Activated naive CD8-positive, alpha-beta T cell treated with anti-CD3 and anti-CD28 coated beads, Interleukin-2, amount 10 ng/mL, durations not matched to agents 7 days and 5 days (primary cell): ENCODE data around the gene SLC9A8. TPM values are rescaled to one million over a fixed set of nuclear protein-coding genes. Genes with fewer than 3 reads are reported as not detected.

Source experiments
- ATAC-seq: fragments of 150-1000 bp; cut with Tn5 transposase; one replicate; pipeline ENCODE4 v1.10.0; 2021; ENCODE audit warnings: low read depth, moderate library complexity
- POLR2A ChIA-PET: fragments of 350-600 bp; sonication (Branson Sonifier 250); formaldehyde crosslinking; loops from one replicate; lab custom pipeline; 2021; ENCODE audit warnings: antibody characterized with exemption; lab: Charles Lee
- DNase-seq: peaks from one replicate; pipeline ENCODE4 v3.0.0; 2021
- H3K27ac Mint-ChIP-seq: one replicate; pipeline ENCODE4 v1.8.0; 2022; ENCODE audit warnings: mild to moderate bottlenecking, mixed read lengths
- H3K27me3 Mint-ChIP-seq: one replicate; pipeline ENCODE4 v1.8.0; 2022; ENCODE audit warnings: mild to moderate bottlenecking, moderate library complexity, mixed read lengths
- H3K36me3 Mint-ChIP-seq: one replicate; pipeline ENCODE4 v1.8.0; 2021; ENCODE audit warnings: mild to moderate bottlenecking, mixed read lengths
- H3K4me1 Mint-ChIP-seq: one replicate; pipeline ENCODE4 v1.8.0; 2021; ENCODE audit warnings: mixed read lengths
- H3K4me3 Mint-ChIP-seq: one replicate; pipeline ENCODE4 v1.8.0; 2022; ENCODE audit warnings: mild to moderate bottlenecking, moderate library complexity, mixed read lengths
- H3K9me3 Mint-ChIP-seq: one replicate; pipeline ENCODE4 v1.8.0; 2021; ENCODE audit warnings: mixed read lengths
- total RNA-seq, 2 experiments: library from RNA; stranded (reverse); gene quantifications; one replicate each; pipeline ENCODE4 v1.2.3, GENCODE V29; 2021

The SLC9A8 gene
- total RNA-seq, 2 experiments from 2014 or later: 18.8 to 22.3 TPM

GRCh38 chr20:49908258-49908565 lies 95.6 kb downstream of the SLC9A8 start:
- Mint-ChIP-seq H3K27ac (no peak overlapping the region), H3K27me3 (no peaks in the 10 kb centered on the region), H3K9me3 (no peaks in the 10 kb centered on the region), H3K36me3 (peaks cover 7% of the 10 kb centered on the region), H3K4me3 (no peak overlapping the region), H3K4me1 (no peaks in the 10 kb centered on the region)
- DNase-seq (no peak), ATAC-seq (no peak)
- POLR2A ChIA-PET: no interaction called here

GRCh38 chr20:49909499-49910339 lies 97.1 kb downstream of the SLC9A8 start:
- ATAC-seq: no peak
- H3K27ac Mint-ChIP-seq: no peak overlapping the region
- POLR2A ChIA-PET: no interaction called here

GRCh38 chr20:49910340-49910706 lies 97.7 kb downstream of the SLC9A8 start:
- H3K27ac Mint-ChIP-seq: no peak overlapping the region
- DNase-seq (no peak), ATAC-seq (no peak)
- H3K4me3 Mint-ChIP-seq: no peak overlapping the region
- H3K27me3 Mint-ChIP-seq: no peaks in the 10 kb centered on the region
- no peaks in the 10 kb centered on the region for H3K9me3 Mint-ChIP-seq
- peaks cover 5% of the 10 kb centered on the region for H3K36me3 Mint-ChIP-seq
- POLR2A ChIA-PET: no interaction called here
- peaks cover 13% of the 10 kb centered on the region for H3K4me1 Mint-ChIP-seq

More at GRCh38 chr20:49909499-49910339, 97.1 kb downstream of the SLC9A8 start:
- peaks cover 7% of the 10 kb centered on the region for H3K36me3 Mint-ChIP-seq
- DNase-seq: no peak
- H3K4me3 Mint-ChIP-seq: no peak overlapping the region
- peaks cover 13% of the 10 kb centered on the region for H3K4me1 Mint-ChIP-seq
- no peaks in the 10 kb centered on the region for H3K27me3 Mint-ChIP-seq
- no peaks in the 10 kb centered on the region for H3K9me3 Mint-ChIP-seq

GRCh38 chr20:49913399-49914047 lies 100.9 kb downstream of the SLC9A8 start:
- peaks cover 23% of the 10 kb centered on the region for H3K4me1 Mint-ChIP-seq
- H3K27ac Mint-ChIP-seq: no peak overlapping the region

GRCh38 chr20:49914310-49915117 lies 101.9 kb downstream of the SLC9A8 start:
- ATAC-seq: peak; percentile 17
- POLR2A ChIA-PET: interaction anchor here (3.2 kb wide), 1 partner anchor 22 kb away, joined by 32 read pairs; the partner anchor contains the start of gene RNF114
- Mint-ChIP-seq H3K4me3 (peak overlapping the region; percentile 91), H3K27ac (peak overlapping the region; percentile 100), H3K36me3 (peaks cover 2% of the 10 kb centered on the region), H3K4me1 (peaks cover 23% of the 10 kb centered on the region), H3K9me3 (no peaks in the 10 kb centered on the region), H3K27me3 (no peaks in the 10 kb centered on the region)
- no peak for DNase-seq

More at GRCh38 chr20:49913399-49914047, 100.9 kb downstream of the SLC9A8 start:
- ATAC-seq (no peak), DNase-seq (no peak)
- peaks cover 2% of the 10 kb centered on the region for H3K36me3 Mint-ChIP-seq
- POLR2A ChIA-PET: no interaction called here
- no peaks in the 10 kb centered on the region for H3K9me3 Mint-ChIP-seq
- H3K27me3 Mint-ChIP-seq: no peaks in the 10 kb centered on the region
- peak overlapping the region; percentile 8 for H3K4me3 Mint-ChIP-seq

GRCh38 chr20:49915118-49915379 lies 102.4 kb downstream of the SLC9A8 start:
- Mint-ChIP-seq H3K4me1 (peaks cover 23% of the 10 kb centered on the region), H3K36me3 (no peaks in the 10 kb centered on the region), H3K27ac (peak overlapping the region; percentile 100), H3K9me3 (no peaks in the 10 kb centered on the region), H3K27me3 (no peaks in the 10 kb centered on the region), H3K4me3 (peak overlapping the region; percentile 91)
- DNase-seq (no peak), ATAC-seq (no peak)
- POLR2A ChIA-PET: interaction anchor here (3.2 kb wide), 1 partner anchor 21 kb away, joined by 32 read pairs; the partner anchor contains the start of gene RNF114

- peak; percentile 92 for DNase-seq
- peak within 1 kb of the TSS; percentile 100 for H3K27ac Mint-ChIP-seq
- H3K36me3 Mint-ChIP-seq: no peaks in the 10 kb centered on the region
- H3K27me3 Mint-ChIP-seq: no peaks in the 10 kb centered on the region
- peaks cover 23% of the 10 kb centered on the region for H3K4me1 Mint-ChIP-seq
- POLR2A ChIA-PET: interaction anchor here (0.6 to 3.2 kb wide), 3 partner anchors 21 to 90 kb away, joined by 3 to 32 read pairs (median 4); partner anchors contain the start of gene RNF114
- no peaks in the 10 kb centered on the region for H3K9me3 Mint-ChIP-seq
- peak; percentile 79 for ATAC-seq
- H3K4me3 Mint-ChIP-seq: peak within 1 kb of the TSS; percentile 91
Observed at GRCh38 chr20:49915380-49916145, 102.9 kb downstream of the SLC9A8 start, which contains the start of gene SPATA2. Gene SPATA2, minus strand, starts transcription at chr20:49915529. Its CDS starts 7,039 bp downstream, at chr20:49908490.

- POLR2A ChIA-PET: interaction anchor here (0.6 to 3.2 kb wide), 5 partner anchors 11 to 308 kb away, joined by 3 to 32 read pairs (median 4); partner anchors contain the start of gene RNF114
- Mint-ChIP-seq H3K4me3 (peak overlapping the region; percentile 91), H3K27me3 (no peaks in the 10 kb centered on the region), H3K36me3 (no peaks in the 10 kb centered on the region), H3K27ac (peak overlapping the region; percentile 100), H3K9me3 (no peaks in the 10 kb centered on the region), H3K4me1 (peaks cover 23% of the 10 kb centered on the region)
- no peak for ATAC-seq
- no peak for DNase-seq
Observed at GRCh38 chr20:49916146-49917002, 103.7 kb downstream of the SLC9A8 start.

- POLR2A ChIA-PET: no interaction called here
- Mint-ChIP-seq H3K27ac (no peak overlapping the region), H3K36me3 (no peaks in the 10 kb centered on the region), H3K27me3 (no peaks in the 10 kb centered on the region), H3K9me3 (no peaks in the 10 kb centered on the region), H3K4me3 (no peak overlapping the region), H3K4me1 (peaks cover 22% of the 10 kb centered on the region)
- DNase-seq (no peak), ATAC-seq (no peak)
Observed at GRCh38 chr20:49918446-49918845, 105.8 kb downstream of the SLC9A8 start.

- POLR2A ChIA-PET: no interaction called here
- no peaks in the 10 kb centered on the region for H3K27me3 Mint-ChIP-seq
- ATAC-seq (no peak), DNase-seq (no peak)
- no peaks in the 10 kb centered on the region for H3K36me3 Mint-ChIP-seq
- no peak overlapping the region for H3K27ac Mint-ChIP-seq
- no peak overlapping the region for H3K4me3 Mint-ChIP-seq
- peaks cover 16% of the 10 kb centered on the region for H3K4me1 Mint-ChIP-seq
- no peaks in the 10 kb centered on the region for H3K9me3 Mint-ChIP-seq
Observed at GRCh38 chr20:49919009-49919408, 106.4 kb downstream of the SLC9A8 start.

GRCh38 chr20:49919461-49919860 lies 106.8 kb downstream of the SLC9A8 start:
- H3K27me3 Mint-ChIP-seq: no peaks in the 10 kb centered on the region
- H3K4me3 Mint-ChIP-seq: no peak overlapping the region
- peaks cover 13% of the 10 kb centered on the region for H3K4me1 Mint-ChIP-seq
- H3K27ac Mint-ChIP-seq: no peak overlapping the region
- no peaks in the 10 kb centered on the region for H3K9me3 Mint-ChIP-seq
- DNase-seq (no peak), ATAC-seq (no peak)
- POLR2A ChIA-PET: no interaction called here
- no peaks in the 10 kb centered on the region for H3K36me3 Mint-ChIP-seq

- no peak overlapping the region for H3K4me3 Mint-ChIP-seq
- H3K9me3 Mint-ChIP-seq: no peaks in the 10 kb centered on the region
- POLR2A ChIA-PET: no interaction called here
- H3K27ac Mint-ChIP-seq: no peak overlapping the region
- ATAC-seq (no peak), DNase-seq (no peak)
- H3K36me3 Mint-ChIP-seq: no peaks in the 10 kb centered on the region
- peaks cover 6% of the 10 kb centered on the region for H3K27me3 Mint-ChIP-seq
- H3K4me1 Mint-ChIP-seq: peaks cover 8% of the 10 kb centered on the region
Observed at GRCh38 chr20:49924247-49924646, 111.6 kb downstream of the SLC9A8 start.
